Loucy (cell line): Measurements from ENCODE around the gene CEP112.

Source experiments
- H2AFZ ChIP-seq: fragments of 200-600 bp; sonication (generic); 2 replicates; pipeline ENCODE4 v1.6.0; 2016; ENCODE audit warnings: antibody characterized with exemption, mild to moderate bottlenecking, low read length, moderate library complexity
- H3F3A ChIP-seq: fragments of 200-600 bp; 2 replicates; pipeline ENCODE4 v1.6.0; 2016; ENCODE audit warnings: antibody characterized with exemption, low read depth, mild to moderate bottlenecking
- H3K27me3 ChIP-seq: fragments of 200-600 bp; sonication (generic); 2 replicates; pipeline ENCODE4 v1.6.1; 2014; ENCODE audit warnings: low read length, mild to moderate bottlenecking; ENCODE audit not compliant: insufficient read depth, poor library complexity, severe bottlenecking
- H3K36me3 ChIP-seq: fragments of 200-600 bp; sonication (generic); 2 replicates; pipeline ENCODE4 v1.6.1; 2016; ENCODE audit warnings: low read length; ENCODE audit not compliant: insufficient read depth
- H3K4me1 ChIP-seq: fragments of 200-600 bp; sonication (generic); 2 replicates; pipeline ENCODE4 v1.5.1; 2014; ENCODE audit warnings: low read length, mild to moderate bottlenecking; ENCODE audit not compliant: insufficient read depth, poor library complexity, severe bottlenecking
- H3K4me2 ChIP-seq: fragments of 200-600 bp; sonication (generic); 2 replicates; pipeline ENCODE4 v1.6.0; 2014; ENCODE audit warnings: antibody characterized with exemption, low read length, low read depth, mild to moderate bottlenecking; ENCODE audit not compliant: poor library complexity, severe bottlenecking
- H3K4me3 ChIP-seq: fragments of 200-600 bp; sonication (generic); 2 replicates; pipeline ENCODE4 v1.5.1; 2014; ENCODE audit warnings: low read length, mild to moderate bottlenecking, mixed read lengths; ENCODE audit not compliant: poor library complexity, severe bottlenecking
- H3K79me2 ChIP-seq: fragments of 200-600 bp; sonication (generic); 2 replicates; pipeline ENCODE4 v1.6.1; 2014; ENCODE audit warnings: low read length; ENCODE audit not compliant: insufficient read depth
- H3K9ac ChIP-seq: fragments of 200-600 bp; sonication (generic); 2 replicates; pipeline ENCODE4 v1.6.0; 2014; ENCODE audit warnings: mild to moderate bottlenecking, low read depth, low read length, moderate library complexity; ENCODE audit not compliant: poor library complexity, severe bottlenecking
- H3K9me2 ChIP-seq: fragments of 200-600 bp; sonication (generic); replicated peaks from 2 replicates; pipeline ENCODE4 v1.6.1; 2016; ENCODE audit warnings: low read depth, low read length, mixed read lengths
- H3K9me3 ChIP-seq: fragments of 200-600 bp; sonication (generic); 2 replicates; pipeline ENCODE4 v1.6.1; 2014; ENCODE audit warnings: mild to moderate bottlenecking, antibody characterized with exemption, low read length, low read depth; ENCODE audit not compliant: insufficient read depth
- H4K20me1 ChIP-seq: fragments of 200-600 bp; sonication (generic); 2 replicates; pipeline ENCODE4 v1.6.0; 2014; ENCODE audit warnings: antibody characterized with exemption, low read length, mild to moderate bottlenecking; ENCODE audit not compliant: insufficient read depth, poor library complexity, severe bottlenecking
- EZH2phosphoT487 ChIP-seq: fragments of 200-600 bp; IDR thresholded peaks from 2 replicates; pipeline ENCODE4 v1.6.1; 2018; ENCODE audit warnings: antibody characterized with exemption, mild to moderate bottlenecking, moderate library complexity, borderline replicate concordance
- TF ChIP-seq, protein P1 (sequence below): fragments of 200-600 bp; sonication (generic); conservative IDR thresholded peaks from 2 replicates; pipeline ENCODE4 v1.5.1; 2014; ENCODE audit warnings: mild to moderate bottlenecking, antibody characterized with exemption, low read length

Gene CEP112

DNA sequence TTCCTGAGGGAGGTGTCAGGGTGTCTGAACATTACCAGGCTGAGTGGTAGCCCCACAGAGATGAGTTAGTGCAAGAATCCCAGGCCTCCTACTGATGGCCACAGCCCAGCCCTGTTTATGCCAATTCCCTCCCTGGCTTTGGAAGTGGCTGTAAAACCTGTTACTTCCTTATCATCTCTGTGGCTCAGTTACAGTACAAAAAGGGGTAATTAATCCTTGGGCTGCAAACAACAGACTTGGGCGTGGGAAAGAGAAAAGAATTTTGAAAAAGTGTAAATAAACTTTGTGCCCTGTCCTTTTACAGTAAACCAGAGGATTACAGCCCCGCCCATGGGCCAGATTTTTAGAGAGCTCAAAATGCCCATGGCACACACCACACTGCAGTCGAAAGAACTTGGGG lies 557.4 kb downstream of the CEP112 start:
- H3K9me2 ChIP-seq: no peaks in the 10 kb centered on the region
- TF ChIP-seq, protein P1, sequence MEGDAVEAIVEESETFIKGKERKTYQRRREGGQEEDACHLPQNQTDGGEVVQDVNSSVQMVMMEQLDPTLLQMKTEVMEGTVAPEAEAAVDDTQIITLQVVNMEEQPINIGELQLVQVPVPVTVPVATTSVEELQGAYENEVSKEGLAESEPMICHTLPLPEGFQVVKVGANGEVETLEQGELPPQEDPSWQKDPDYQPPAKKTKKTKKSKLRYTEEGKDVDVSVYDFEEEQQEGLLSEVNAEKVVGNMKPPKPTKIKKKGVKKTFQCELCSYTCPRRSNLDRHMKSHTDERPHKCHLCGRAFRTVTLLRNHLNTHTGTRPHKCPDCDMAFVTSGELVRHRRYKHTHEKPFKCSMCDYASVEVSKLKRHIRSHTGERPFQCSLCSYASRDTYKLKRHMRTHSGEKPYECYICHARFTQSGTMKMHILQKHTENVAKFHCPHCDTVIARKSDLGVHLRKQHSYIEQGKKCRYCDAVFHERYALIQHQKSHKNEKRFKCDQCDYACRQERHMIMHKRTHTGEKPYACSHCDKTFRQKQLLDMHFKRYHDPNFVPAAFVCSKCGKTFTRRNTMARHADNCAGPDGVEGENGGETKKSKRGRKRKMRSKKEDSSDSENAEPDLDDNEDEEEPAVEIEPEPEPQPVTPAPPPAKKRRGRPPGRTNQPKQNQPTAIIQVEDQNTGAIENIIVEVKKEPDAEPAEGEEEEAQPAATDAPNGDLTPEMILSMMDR: no peak
- TF ChIP-seq EZH2phosphoT487: no peak
- no peaks in the 10 kb centered on the region for H3K36me3 ChIP-seq
- no peak overlapping the region for H3K9ac ChIP-seq
- no peaks in the 10 kb centered on the region for H3K79me2 ChIP-seq
- no peaks in the 10 kb centered on the region for H3K4me1 ChIP-seq
- H4K20me1 ChIP-seq: no peaks in the 10 kb centered on the region
- H3F3A ChIP-seq: no peaks in the 10 kb centered on the region
- H2AFZ ChIP-seq: no peak overlapping the region
- no peak overlapping the region for H3K4me2 ChIP-seq
- H3K4me3 ChIP-seq: no peak overlapping the region
- no peaks in the 10 kb centered on the region for H3K9me3 ChIP-seq
- H3K27me3 ChIP-seq: no peaks in the 10 kb centered on the region

DNA sequence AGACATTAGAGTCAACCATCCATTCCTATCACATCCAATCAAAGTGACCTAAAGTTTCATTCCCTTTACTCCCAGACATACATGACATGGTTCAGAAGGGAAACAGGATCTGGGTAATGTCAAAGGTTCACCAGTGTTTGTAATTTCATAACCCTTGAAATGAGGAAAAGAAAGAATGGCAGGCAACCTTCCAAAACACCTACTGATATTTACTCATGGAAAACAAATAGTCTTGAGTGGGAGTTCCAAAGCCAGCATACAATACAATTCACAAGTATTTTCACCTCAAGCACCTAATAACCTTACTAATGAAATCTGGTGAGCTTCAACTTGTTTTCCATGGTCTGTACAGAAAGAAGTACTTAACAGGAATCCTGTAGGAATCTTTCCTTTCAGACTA lies 557.9 kb downstream of the CEP112 start:
- no peak overlapping the region for H3K9ac ChIP-seq
- no peaks in the 10 kb centered on the region for H3K9me2 ChIP-seq
- H3K4me1 ChIP-seq: no peaks in the 10 kb centered on the region
- no peak overlapping the region for H3K4me2 ChIP-seq
- no peaks in the 10 kb centered on the region for H3K9me3 ChIP-seq
- H3K27me3 ChIP-seq: no peaks in the 10 kb centered on the region
- H3K36me3 ChIP-seq: no peaks in the 10 kb centered on the region
- no peaks in the 10 kb centered on the region for H4K20me1 ChIP-seq
- no peak overlapping the region for H3K4me3 ChIP-seq
- TF ChIP-seq, protein P1: no peak
- TF ChIP-seq EZH2phosphoT487: no peak
- no peaks in the 10 kb centered on the region for H3K79me2 ChIP-seq
- H2AFZ ChIP-seq: no peak overlapping the region
- no peaks in the 10 kb centered on the region for H3F3A ChIP-seq

DNA sequence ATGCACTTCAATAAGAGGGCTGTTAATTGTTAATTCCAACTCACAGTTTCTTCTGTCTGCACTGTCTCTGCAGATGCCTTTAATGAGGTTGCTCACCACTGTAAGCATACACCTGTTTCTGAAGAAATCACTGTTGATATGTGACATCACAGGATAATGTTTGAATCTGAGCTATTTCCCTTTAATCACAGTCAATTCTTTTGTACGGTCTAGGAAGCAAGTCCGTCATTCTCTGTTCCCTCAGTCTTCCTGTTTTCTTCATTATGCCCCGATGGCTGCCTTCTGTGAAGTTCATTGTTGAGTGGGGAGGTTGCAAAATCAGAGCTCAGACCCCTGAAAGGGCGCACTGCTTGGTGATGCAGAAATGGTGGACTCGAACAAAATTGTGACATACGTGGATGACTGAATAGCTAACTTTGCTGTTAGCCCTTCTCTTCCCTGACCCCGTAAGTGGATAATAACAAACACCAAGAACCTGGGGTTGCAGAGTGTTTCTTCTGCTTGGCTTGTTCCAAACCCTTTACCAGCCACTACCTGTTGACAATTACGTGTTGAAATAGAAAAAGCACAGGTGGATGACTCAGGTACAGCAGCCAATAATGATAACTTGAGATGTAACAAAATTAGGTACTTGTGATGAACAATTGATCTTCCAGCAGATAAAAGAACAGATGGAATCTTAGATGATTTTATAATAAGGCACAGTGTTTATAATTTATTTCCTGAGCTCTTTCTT lies 558.6 kb downstream of the CEP112 start:
- Histone ChIP-seq H3F3A (no peaks in the 10 kb centered on the region), H3K27me3 (no peaks in the 10 kb centered on the region), H3K9me3 (no peaks in the 10 kb centered on the region), H3K9ac (no peak overlapping the region), H2AFZ (no peak overlapping the region), H3K4me2 (no peak overlapping the region), H4K20me1 (no peaks in the 10 kb centered on the region), H3K4me3 (no peak overlapping the region), H3K4me1 (no peaks in the 10 kb centered on the region), H3K79me2 (no peaks in the 10 kb centered on the region), H3K9me2 (no peaks in the 10 kb centered on the region), H3K36me3 (no peaks in the 10 kb centered on the region)
- TF ChIP-seq EZH2phosphoT487: no peak
- TF ChIP-seq, protein P1: no peak
